ENCODE data around the gene ZFC3H1.

DNA sequence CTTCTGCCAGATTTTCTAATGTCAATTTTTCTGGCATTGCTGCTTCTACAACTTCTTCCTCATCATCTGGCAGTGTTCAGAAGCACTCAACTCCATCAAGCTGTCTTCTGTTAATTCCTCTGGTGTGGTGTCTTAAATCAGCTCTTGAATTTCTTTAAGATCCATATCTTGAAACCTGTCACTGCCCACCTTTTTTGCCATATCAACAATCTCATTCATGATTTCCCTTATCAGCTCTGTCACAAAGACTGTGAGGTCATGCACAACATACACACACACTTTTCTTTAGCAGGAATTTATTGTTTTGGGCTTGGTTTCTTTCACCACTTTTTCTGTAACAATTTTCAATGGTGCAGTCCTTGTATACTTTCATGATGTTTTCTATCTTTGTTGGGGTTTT is 7.7 kb upstream of the ZFC3H1 start:
- no peak for TF ChIP-seq CTCF (conservative IDR thresholded peaks at IDR 0.05; ENCODE audit: low read depth, low read length)
- no peak for TF ChIP-seq EZH2 (IDR thresholded peaks at IDR 0.05; ENCODE audit: borderline replicate concordance, low read depth, low read length, poor library complexity, severe bottlenecking)
